Regular cardiac myocyte (primary cell): ENCODE data around the gene LRP6. TPM values are rescaled to one million over a fixed set of nuclear protein-coding genes. Genes with fewer than 3 reads are reported as not detected.

Experiments used
- total RNA-seq: library from RNA; depleted of rRNA; stranded (reverse); fragments of >200 nt; gene quantifications from 2 replicates; pipeline ENCODE4 v1.2.3, GENCODE V29; 2014

The LRP6 gene
- total RNA-seq: 40.5 and 49.3 TPM in 2 replicates

DNA sequence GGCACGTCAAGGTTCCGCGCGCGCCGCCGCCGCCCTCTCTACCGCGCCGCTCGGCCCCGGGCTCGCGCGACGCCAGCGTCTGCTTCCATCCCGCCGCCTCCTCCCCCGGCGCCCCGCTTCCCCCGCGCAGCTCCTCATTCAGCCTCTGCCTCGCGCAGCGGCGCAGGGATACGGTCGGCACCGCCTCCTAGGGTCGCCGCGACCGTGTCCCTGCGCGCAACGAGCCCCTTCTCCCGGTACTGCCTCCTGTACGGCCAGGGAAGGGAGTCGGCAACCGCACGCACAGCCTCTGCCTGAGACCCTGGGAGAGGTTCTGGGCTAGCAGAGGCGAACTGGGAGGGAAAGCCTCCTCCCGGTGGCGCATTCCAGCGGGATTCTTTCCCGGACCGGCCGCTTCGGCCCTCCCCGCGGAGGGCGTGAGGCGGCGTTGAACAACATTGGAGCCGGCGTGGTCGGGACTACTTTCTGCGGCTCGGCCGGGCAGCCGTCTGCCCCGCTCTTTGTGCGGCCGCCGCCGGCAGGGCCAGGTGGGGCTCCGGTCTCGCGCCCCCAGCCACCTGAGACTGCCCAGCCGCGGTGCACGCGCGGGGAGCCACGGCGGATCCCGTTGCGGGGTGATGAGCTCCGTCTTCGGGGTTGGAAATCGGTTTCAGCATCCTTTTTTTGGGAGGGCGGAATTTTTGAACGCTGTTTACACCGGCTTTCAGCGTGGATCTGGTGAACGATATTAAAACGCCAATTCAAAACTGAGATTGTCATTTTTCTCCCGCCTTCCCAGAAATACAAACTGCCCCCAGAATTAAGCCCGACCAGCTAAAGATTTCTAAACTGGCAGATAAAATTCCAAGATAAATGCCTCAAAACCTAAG is at the start of gene LRP6:
LRP6 (minus strand) TSS at position 172 of the 869 bp plus-strand sequence. CDS start 309 bp downstream, outside the sequence.

DNA sequence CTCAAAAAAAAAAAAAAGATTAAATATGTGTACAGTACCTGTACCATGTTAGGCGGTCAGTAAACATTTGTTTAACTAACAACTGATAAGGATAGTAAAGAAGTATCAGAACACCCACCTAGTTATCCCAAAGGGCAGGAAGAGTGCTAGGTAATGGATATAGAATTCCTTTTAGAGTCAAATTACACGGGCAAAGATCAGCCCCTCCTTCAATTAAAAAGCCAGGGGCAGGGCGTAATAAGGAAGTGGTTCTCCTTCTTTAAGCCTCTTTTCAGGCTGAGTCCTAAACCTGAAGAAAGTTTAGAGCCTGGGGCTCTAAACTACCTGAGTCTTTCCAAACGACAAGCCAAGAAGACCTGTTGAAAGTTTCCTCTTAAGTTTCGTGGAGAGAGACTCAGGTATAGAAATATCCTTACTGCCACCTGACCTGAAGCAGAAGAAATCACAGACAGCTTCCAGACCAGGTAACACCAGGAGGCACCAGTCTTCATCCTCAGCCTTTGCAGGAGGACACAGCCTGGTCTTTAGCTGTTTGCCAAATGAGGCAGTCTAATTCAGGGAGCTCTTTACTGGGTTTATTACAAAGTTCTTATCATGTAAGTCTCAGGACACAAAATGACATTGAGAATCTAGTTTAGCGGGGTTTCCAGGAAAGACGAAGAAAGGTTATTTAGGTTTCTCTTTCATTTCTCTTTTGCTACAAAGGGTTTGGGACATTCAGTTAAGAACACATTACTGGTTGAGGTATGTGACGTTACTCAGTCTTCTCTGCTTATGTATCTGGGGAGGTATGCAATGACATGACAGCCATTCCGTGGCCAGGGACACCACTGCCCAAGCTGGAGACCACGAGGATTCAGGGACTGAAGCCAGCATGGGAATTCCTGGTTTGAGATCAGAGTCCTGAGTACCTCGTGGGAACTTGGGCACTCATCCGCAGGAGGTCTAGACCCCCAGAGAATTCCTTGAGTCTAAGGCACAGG is 195.9 kb downstream of the LRP6 start, which contains the start of gene BCL2L14:
BCL2L14 (plus strand) TSS at position 266 of the 983 bp plus-strand sequence. CDS start 8,367 bp downstream, outside the sequence.

Other genes with a start within 250 kb of the LRP6 start
- gene BCL2L14, start 196.1 kb downstream of the LRP6 start, total RNA-seq: not detected in 2 replicates
- 1.3 and 1.7 TPM in 2 replicates for gene MANSC1, start 83.2 kb upstream of the LRP6 start, total RNA-seq
- 12.8 and 13.8 TPM in 2 replicates for gene BORCS5, start 90.0 kb upstream of the LRP6 start, total RNA-seq